Measurements from ENCODE around the gene RERE.
"Not testable (repeated sequence)": the region's sequence is repeated elsewhere in the genome, so short reads cannot be mapped to it uniquely, and the experiment has no call there.

RERE gene

GRCh38 chr1:8390707-8391106, 426.7 kb downstream of the RERE start:
- DNase-seq, result no peak

DNA sequence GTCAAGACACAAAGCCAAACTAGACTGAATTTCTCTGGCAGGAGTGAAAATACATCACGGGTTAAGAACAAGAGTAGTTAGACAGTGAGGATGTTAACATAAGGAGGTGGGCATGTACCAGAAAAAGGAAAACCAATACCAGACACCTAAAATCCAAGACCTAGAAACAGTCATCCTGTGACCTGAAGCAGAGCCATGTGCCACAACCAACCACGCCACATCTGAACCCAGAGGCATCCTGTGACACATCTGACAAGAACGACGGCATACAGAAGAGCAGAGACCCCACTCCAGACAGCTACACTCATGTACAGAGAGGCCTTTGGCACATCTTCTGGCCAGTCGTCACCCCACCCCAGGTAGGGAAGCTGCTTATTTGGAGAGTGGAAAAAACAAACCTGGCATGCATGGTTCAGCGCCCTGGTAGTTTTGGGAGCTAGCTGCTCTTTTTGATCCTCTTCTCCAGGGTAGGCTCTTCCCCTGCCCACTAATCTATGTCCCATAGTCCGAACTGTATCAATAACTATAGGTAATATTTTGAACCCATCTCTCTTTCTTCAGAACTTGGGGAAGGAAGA, 427.4 kb downstream of the RERE start:
- no peak for DNase-seq

GRCh38 chr1:8388732-8389562, 428.5 kb downstream of the RERE start:
- DNase-seq, result no peak

DNA sequence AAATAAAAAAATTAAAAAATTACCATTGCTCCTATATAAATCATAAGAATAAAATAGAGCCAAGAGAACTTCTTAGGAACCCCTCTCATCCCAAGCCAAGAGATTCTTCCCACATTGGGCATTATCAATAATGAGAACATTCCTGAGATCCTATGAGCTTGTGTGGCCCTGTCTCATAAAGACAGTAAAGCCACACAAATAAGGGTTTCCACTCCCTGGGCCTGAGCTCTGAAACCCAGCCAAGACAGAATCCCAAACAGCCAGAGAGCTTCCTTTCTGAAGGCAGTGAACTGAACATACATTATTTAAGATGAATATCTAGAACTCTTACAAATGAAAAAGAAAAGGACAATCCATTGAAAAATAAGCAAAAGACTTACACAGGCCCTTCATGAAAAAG, 431.2 kb downstream of the RERE start:
- DNase-seq, result no peak

- DNase-seq, result no peak
Measured at GRCh38 chr1:8384577-8384976, 432.9 kb downstream of the RERE start.

DNA sequence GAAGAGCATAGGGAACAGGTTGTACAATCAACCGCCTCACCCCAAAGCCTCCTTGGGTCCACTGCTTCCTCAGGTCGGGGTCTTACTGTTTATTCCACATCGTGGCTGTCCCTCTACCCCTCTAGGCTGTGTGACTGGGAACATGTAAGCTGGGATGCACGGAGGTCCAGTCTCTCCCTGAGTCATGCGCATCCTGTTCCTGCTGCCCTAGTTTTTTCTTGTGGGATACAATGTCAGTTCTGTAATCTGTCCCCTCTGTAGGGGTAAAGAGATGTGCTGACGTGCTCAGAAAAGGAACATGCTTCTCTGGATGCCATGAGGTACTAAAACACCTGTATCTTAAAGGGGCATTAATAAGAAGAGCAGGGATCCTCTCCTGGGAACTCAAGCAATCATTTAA, 433.4 kb downstream of the RERE start:
- DNase-seq, result no peak

DNA sequence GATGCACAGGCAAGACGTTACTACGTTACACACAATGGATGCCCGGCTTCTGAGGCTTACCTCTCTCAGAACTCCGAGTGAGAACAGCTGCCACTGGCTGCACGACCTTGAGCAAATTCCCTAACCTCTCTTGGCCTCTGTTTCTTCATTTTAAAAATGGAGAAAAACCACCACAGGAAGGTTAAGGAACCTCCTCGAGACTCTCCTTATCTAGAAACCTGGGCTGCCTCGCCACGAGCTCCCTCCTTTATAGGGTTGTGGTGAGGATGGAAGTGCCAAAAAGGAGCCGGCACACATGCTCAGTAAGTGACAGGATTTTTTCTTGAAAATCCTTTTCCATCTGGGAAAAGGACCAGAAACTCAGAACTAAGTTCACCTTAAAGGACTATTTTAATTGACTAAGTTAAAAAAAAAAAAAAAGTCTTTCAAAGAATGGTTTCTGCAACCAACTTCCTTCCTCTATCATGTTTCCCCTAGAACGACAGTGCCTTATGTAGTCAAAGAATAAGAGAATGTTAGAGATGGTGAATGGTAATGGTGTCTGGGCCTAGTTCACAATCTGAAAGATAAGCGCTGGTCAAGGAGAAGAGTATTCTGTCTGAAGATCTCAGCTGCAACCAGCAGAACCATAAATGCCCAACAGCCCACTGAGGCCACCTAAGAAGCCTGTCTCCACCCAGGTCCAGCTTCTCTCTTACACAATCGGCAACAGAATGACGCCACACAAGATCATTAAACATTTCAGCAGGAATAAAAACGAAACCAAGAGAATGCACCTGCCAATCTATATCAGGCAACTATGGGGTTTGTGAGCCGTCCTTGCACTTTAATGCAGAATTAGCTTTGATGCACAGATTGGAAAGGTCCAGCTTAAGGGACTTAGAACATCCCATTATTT, 434.6 kb downstream of the RERE start:
- DNase-seq, result no peak

- no peak for DNase-seq
Measured at GRCh38 chr1:8382051-8382505, 435.4 kb downstream of the RERE start.

- DNase-seq, result no peak
Measured at GRCh38 chr1:8381618-8382017, 435.8 kb downstream of the RERE start.

GRCh38 chr1:8380310-8380709, 437.1 kb downstream of the RERE start:
- not testable (repeated sequence) for DNase-seq

DNA sequence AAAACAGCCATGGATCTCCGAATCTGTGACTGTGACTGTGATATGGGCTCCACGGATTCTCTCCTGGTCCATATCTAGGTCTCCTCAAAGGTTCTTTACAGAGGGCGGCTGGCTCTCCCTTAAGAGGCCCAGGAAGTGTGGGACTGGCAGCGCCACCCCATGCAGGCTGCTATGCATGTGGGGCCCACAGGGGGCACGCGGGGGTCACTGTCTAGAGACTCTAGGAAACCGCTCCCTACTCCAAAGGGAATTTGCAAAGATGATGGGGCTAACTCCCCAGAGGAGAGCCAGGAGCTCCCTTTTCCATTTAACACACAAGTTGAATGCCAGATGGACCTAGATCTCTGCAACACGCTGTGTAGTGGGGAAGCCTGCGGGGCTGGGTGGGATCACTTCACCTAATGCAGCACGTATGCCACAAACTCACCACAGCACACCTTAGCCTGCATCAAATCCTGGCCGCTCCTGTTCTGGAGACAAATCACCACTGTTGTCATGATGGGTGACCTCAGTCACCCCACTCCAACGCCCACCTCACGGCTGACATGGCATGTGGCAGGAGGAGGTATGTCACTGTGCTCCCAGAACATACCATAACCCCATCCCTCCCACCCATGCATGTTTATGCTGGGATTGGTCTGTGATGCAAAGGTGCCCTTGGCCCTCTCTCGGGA, 437.8 kb downstream of the RERE start:
- no peak for DNase-seq

DNA sequence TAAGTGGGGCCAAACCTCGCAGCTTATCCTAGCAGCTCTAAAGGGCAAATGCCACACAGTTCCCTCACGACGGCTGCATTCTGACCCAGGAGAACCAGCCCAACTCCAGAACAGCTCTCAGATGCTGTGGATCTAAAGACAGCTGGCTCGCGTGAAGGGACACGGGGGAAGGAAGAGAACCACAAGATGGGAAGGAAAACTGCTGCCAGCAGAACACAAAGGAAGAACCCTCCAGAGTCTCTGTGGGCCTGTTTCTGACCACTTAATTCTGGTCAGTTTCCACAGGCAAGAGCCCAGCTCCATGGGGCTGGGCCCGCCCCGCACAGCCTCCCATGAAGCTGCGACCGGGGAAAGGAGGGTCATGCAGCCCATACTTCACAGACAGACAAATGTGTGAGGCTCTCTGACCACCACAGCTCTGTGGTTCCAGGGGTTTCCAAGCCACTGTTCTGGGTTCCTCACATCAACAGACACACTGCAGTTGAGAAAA, 438.4 kb downstream of the RERE start:
- DNase-seq, result no peak

DNA sequence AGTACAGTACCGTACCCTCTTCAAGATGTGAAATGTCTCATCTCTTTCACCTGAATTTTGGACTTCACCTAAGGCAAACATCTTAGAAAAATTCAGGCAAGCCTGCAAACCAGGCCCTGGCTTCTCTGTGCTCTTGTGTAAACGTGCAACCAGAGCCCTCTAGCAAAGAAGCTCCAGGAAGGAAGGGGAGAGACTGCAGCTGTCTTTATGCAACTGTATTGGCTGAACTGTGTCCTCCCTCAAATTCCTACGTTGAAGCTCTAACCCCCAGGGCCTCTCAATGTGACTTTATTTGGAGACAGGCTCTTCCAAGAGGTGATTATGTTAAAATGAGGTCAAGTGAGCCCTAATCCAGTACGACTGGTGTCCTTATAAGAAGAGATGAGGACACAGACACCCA, 439.3 kb downstream of the RERE start:
- DNase-seq, result no peak

DNA sequence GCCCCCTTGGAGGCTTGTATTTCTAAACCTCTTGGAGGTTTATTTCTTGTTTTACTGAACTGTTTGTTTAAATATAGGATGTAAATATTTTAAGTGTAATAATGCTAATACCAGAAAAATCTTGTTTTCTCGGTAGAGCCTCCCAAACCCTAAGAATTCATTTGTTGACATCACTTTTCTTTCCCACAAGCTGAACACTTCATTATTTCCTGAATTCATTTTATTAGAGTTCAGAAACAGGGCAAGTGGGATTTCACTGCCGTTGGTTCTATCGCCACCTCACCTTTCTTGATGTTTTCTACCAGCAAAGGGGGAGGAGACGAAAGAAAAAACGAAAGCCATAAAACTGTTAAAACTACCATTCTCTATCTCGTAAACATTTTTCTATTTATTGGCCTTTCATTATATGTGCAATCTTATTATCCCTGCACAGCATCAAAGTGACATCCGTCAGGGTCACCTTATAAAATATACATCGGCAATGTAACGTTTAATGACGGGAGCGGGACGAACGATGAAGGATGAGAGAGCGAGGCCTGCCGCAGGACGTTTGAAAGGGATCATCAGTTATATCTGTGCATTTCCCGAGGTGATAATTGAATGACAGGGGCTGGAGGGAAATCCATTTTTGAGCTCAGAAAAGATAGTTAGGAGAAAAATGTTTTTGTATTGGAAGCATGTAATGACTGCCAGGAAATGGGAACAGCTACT, 440.0 kb downstream of the RERE start:
- DNase-seq, result no peak

GRCh38 chr1:8376358-8376840, 441.0 kb downstream of the RERE start:
- no peak for DNase-seq

DNA sequence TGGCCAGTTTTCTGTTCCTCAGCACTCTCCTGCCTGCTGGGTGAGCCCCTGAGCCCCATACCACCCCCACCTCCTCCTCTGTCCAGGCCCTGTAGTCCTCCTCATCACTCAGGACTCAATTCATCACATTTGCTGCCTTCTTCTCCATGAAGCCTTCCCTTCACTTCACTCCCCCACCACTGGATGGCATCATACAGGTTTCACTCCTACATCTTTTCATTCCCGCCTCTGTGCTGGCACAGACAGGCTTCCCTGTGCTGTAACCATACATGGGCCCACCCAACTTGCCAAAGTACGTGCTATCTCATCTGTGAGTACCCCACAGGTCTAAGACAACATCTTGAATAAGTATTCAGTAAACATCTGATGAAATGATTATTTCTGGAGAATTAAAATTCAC, 442.6 kb downstream of the RERE start:
- DNase-seq, result no peak

DNA sequence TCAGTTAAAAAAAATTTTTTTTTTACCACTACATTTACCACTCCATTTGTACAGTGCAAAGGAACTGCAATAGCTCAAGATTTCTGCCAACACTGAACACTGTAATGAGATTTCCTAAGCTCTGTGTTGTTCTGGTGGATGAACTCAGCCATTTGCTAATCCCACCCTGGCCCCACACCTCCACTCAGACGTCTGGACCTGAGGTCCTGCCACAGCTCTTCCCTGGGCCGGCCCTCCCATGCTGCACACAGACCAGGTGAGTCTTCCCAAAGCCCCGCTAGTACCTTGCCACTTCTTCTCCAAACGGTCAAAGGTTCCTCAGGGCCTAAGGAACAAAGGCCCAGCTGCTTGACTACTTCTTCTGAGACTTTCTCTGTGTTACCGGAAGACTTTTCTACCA, 443.1 kb downstream of the RERE start:
- DNase-seq, result no peak

- no peak for DNase-seq
Measured at GRCh38 chr1:8373581-8374241, 443.7 kb downstream of the RERE start.

- DNase-seq, result no peak
Measured at GRCh38 chr1:8373125-8373524, 444.3 kb downstream of the RERE start.

DNA sequence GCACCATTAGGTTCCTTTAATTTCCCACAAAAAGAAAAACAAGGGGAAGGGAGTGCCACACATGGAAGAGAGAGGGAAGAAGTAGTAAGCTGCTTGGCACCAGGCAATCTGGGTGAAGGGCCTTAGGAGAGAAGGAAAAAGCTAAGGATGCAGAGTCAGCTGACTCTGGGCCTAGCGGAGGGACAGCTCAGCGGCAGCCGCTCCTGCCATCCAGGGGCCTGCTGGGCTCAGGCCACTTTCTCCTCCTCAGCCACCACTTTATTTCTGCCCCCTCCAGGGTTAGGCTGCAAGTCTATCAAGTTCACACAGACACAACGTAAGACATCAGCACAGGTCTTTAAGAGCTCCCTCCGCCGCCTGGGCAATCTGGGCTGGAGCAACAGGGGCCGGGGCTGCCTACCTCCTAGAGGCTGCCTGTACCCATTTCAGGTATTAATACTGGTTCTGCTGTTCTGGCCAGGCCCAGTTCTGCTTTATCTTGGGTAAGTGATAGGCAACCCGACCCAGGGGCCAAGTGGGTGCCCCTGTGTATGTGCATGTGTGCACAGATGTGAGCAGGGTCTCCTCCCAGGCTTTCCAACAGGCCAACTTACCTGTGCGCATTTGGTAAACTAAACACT, 446.0 kb downstream of the RERE start:
- DNase-seq, result no peak

- no peak for DNase-seq
Measured at GRCh38 chr1:8370905-8371315, 446.5 kb downstream of the RERE start.

All from NCI-H1105 treated with DMSO at 0.1 percent for 48 hours (cell line).